ENCODE results near the gene NAXD.

The NAXD gene

DNA sequence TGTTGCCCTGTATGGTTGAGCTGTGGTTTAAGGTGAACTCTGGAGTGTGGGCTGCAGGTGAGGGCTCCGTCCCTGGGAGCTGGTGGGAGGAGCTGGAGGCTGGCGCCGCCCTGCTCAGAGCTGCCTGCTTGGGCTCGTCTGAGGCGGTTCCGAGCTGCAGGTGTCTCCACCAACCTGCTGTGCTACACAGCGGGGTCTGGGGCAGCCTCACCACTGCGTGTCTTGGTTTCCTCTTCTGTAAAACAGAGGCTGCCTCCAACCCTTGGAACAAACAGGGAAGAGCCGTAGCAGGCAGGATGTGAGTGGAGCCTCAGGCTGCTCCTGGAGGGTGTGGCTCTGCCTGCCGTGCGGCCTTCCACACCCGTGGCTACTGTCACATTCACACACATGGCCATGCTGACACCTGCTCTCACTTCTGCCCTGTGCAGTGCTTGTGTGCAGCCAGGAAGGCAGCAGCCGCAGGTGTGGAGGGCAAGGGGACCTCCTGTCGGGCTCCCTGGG lies 21.4 kb downstream of the NAXD start:
- Histone ChIP-seq H3K4me3 (no peak overlapping the region), H3K9ac (ENCODE audit: insufficient read length) (no peak overlapping the region), H3K36me3 (ENCODE audit: insufficient read depth, low read length) (peaks cover 44% of the 10 kb centered on the region; the same call in 1 of the 2 replicates), H3K27ac (no peak overlapping the region), H3K9me3 (ENCODE audit: low read depth, low read length) (no peaks in the 10 kb centered on the region)
- no peak for DNase-seq (ENCODE audit: low read depth, low spot score)
- TF ChIP-seq POLR2AphosphoS5 (IDR thresholded peaks at IDR 0.05; ENCODE audit: borderline replicate concordance, low read depth, low read length) = no peak
- TF ChIP-seq FOXP2 (optimal IDR thresholded peaks at IDR 0.05; ENCODE audit: control extremely low read depth, extremely low read length, insufficient read depth) = no peak
- no peak for TF ChIP-seq EZH2 (IDR thresholded peaks at IDR 0.05)

GRCh38 chr13:110637275-110637674 lies 21.9 kb downstream of the NAXD start:
- Histone ChIP-seq H3K4me3 (no peak overlapping the region), H3K9ac (ENCODE audit: insufficient read length) (no peak overlapping the region), H3K36me3 (ENCODE audit: insufficient read depth, low read length) (peaks cover 44% of the 10 kb centered on the region; the same call in 1 of the 2 replicates), H3K27ac (no peak overlapping the region), H3K9me3 (ENCODE audit: low read depth, low read length) (no peaks in the 10 kb centered on the region)
- no peak for DNase-seq (ENCODE audit: low read depth, low spot score)
- TF ChIP-seq POLR2AphosphoS5 (IDR thresholded peaks at IDR 0.05; ENCODE audit: borderline replicate concordance, low read depth, low read length) (no peak), FOXP2 (optimal IDR thresholded peaks at IDR 0.05; ENCODE audit: control extremely low read depth, extremely low read length, insufficient read depth) (no peak), EZH2 (IDR thresholded peaks at IDR 0.05) (no peak)

GRCh38 chr13:110637747-110638146 lies 22.4 kb downstream of the NAXD start:
- Histone ChIP-seq H3K36me3 (ENCODE audit: insufficient read depth, low read length) (peaks cover 47% of the 10 kb centered on the region; the same call in 1 of the 2 replicates), H3K9ac (ENCODE audit: insufficient read length) (no peak overlapping the region), H3K4me3 (no peak overlapping the region), H3K9me3 (ENCODE audit: low read depth, low read length) (no peaks in the 10 kb centered on the region), H3K27ac (no peak overlapping the region)
- TF ChIP-seq EZH2 (IDR thresholded peaks at IDR 0.05) (no peak), FOXP2 (optimal IDR thresholded peaks at IDR 0.05; ENCODE audit: control extremely low read depth, extremely low read length, insufficient read depth) (no peak), POLR2AphosphoS5 (IDR thresholded peaks at IDR 0.05; ENCODE audit: borderline replicate concordance, low read depth, low read length) (no peak)
- no peak for DNase-seq (ENCODE audit: low read depth, low spot score)

DNA sequence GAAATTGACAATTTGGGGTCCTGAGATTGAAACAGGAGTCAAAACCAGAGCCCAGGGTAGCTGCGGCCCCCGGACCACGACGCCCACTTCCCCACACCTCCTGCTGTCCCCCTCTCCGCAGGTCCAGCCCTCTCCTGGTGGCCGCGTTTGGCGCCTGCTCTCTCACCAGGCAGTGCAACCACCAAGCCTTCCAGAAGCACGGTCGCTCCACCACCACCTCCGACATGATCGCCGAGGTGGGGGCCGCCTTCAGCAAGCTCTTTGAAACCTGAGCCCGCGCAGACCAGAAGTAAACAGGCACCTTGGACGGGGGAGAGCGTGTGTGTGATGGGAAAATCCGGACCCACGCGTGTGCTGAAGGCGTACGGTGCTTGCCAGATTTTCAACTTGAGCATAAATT lies 22.9 kb downstream of the NAXD start:
- no peaks in the 10 kb centered on the region for H3K9me3 ChIP-seq (ENCODE audit: low read depth, low read length)
- TF ChIP-seq POLR2AphosphoS5 (IDR thresholded peaks at IDR 0.05; ENCODE audit: borderline replicate concordance, low read depth, low read length) (no peak), FOXP2 (optimal IDR thresholded peaks at IDR 0.05; ENCODE audit: control extremely low read depth, extremely low read length, insufficient read depth) (no peak), EZH2 (IDR thresholded peaks at IDR 0.05) (no peak)
- H3K36me3 ChIP-seq (ENCODE audit: insufficient read depth, low read length) = peaks cover 51% of the 10 kb centered on the region
- H3K27ac ChIP-seq = no peak overlapping the region
- no peak overlapping the region for H3K4me3 ChIP-seq
- DNase-seq (ENCODE audit: low read depth, low spot score) = no peak
- H3K9ac ChIP-seq (ENCODE audit: insufficient read length) = no peak overlapping the region

DNA sequence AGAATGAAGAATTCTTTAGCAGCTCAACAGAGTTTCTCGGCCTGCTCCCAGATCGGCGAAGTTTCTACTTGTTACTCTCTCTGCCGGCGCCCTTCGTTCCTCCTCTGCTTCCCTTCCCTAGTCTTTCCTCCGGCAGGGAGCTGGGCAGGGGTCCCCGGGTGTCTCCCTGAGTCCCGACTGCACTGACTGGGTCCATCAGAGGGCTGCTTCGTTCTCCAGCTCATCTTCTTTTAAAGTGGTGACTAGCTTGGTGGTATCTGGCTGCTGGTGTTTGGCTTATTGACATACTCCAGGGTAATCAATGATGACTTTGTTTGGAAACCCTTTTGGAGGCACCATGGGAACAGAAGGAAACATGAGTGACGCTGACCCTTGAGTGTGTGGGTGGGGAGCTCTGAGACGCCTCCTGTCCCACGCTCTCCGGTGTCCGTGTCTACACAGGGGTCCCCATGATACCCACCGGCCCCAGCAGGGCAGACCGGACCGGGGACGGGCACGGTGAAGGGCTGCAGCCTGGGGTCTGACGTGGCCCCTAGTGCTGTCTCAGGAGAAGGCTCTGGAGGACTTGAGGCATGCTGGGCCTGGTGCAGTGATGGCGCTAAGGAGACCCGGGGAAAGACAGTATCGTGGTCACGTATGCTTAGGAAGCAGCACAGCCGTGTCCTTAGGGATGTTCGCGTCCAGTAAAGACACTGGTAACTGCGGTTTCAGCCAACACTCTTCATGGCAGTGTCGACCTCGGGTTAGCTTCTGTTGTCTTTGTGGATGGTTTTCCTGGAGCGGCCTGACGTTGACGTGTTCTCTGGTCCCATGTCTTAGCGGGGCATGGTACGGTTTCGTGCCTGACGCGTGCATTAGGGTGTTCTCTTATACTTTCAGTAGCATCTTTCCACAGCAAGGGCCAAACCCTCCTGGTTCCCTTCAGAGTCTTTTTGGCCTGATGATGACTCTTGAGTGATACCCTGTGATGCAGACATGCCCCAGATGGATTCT lies 23.8 kb downstream of the NAXD start:
- Histone ChIP-seq H3K36me3 (ENCODE audit: insufficient read depth, low read length) (peaks cover 51% of the 10 kb centered on the region), H3K9ac (ENCODE audit: insufficient read length) (no peak overlapping the region), H3K27ac (0 out of 2 replicates have a peak overlapping the region, but pooled peaks have one; percentile 25), H3K9me3 (ENCODE audit: low read depth, low read length) (no peaks in the 10 kb centered on the region), H3K4me3 (no peak overlapping the region)
- TF ChIP-seq FOXP2 (optimal IDR thresholded peaks at IDR 0.05; ENCODE audit: control extremely low read depth, extremely low read length, insufficient read depth) (no peak), EZH2 (IDR thresholded peaks at IDR 0.05) (no peak), POLR2AphosphoS5 (IDR thresholded peaks at IDR 0.05; ENCODE audit: borderline replicate concordance, low read depth, low read length) (0 out of 2 replicates have a peak, but pooled peaks have one; percentile 26)
- DNase-seq (ENCODE audit: low read depth, low spot score) = no peak

DNA sequence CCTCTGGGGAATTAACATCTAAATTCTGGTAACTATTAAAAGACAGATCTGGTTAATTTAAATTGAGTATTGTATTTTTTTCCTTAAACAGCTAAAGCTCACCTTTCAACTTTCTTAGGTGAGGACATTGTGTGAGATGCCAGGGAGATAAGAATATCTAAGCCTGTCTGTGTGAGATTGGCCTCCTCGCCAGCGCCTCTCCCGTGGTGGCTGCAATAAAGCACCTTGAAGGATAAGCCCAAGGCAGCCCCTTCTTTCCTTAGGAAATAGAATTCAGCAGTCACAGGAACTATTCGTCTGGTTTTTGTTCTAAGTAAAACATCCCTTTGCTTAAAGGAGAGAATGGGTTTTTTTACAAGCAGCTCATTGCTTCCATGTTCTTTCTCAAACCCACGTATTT lies 24.6 kb downstream of the NAXD start:
- Histone ChIP-seq H3K9me3 (ENCODE audit: low read depth, low read length) (no peaks in the 10 kb centered on the region), H3K27ac (no peak overlapping the region), H3K9ac (ENCODE audit: insufficient read length) (no peak overlapping the region), H3K4me3 (no peak overlapping the region), H3K36me3 (ENCODE audit: insufficient read depth, low read length) (peaks cover 44% of the 10 kb centered on the region)
- no peak for DNase-seq (ENCODE audit: low read depth, low spot score)
- TF ChIP-seq EZH2 (IDR thresholded peaks at IDR 0.05) = no peak
- no peak for TF ChIP-seq POLR2AphosphoS5 (IDR thresholded peaks at IDR 0.05; ENCODE audit: borderline replicate concordance, low read depth, low read length)
- TF ChIP-seq FOXP2 (optimal IDR thresholded peaks at IDR 0.05; ENCODE audit: control extremely low read depth, extremely low read length, insufficient read depth) = no peak

DNA sequence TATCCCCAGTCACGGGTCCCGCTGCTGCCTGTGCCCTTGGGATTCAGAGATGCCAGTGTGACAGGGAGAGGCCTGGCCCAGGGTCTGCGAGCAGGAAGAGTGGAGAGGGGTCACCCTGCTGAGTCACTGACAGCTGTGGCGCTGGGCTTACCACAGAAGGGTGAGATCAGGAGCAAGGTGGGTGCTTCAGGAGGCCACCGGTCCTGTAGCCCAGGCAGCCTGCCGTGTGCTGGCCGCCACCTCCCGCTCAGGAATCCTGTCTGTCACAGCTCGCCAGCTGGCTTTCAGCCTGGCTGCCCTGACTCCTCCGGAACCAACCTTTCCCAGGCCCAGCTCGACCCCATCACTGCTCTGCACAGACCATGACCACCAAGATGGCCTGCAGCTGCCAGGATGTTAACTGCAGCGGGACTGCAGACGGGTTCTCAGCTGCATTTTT lies 25.3 kb downstream of the NAXD start:
- H3K4me3 ChIP-seq = no peak overlapping the region
- peaks cover 37% of the 10 kb centered on the region for H3K36me3 ChIP-seq (ENCODE audit: insufficient read depth, low read length)
- no peaks in the 10 kb centered on the region for H3K9me3 ChIP-seq (ENCODE audit: low read depth, low read length)
- DNase-seq (ENCODE audit: low read depth, low spot score) = no peak
- TF ChIP-seq EZH2 (IDR thresholded peaks at IDR 0.05) = no peak
- no peak for TF ChIP-seq POLR2AphosphoS5 (IDR thresholded peaks at IDR 0.05; ENCODE audit: borderline replicate concordance, low read depth, low read length)
- no peak for TF ChIP-seq FOXP2 (optimal IDR thresholded peaks at IDR 0.05; ENCODE audit: control extremely low read depth, extremely low read length, insufficient read depth)
- H3K9ac ChIP-seq (ENCODE audit: insufficient read length) = no peak overlapping the region
- H3K27ac ChIP-seq = no peak overlapping the region

All from SK-N-MC (cell line).